Neuronal stem cell (in vitro differentiated cells): ENCODE results near the gene HPCAL1.

Source experiments
- DNase-seq: peaks from one replicate; pipeline ENCODE4 v3.0.0-alpha.2; 2013; ENCODE audit warnings: low spot score
- H2AFZ ChIP-seq: one replicate; pipeline ENCODE4 v1.6.1; 2013; ENCODE audit warnings: mild to moderate bottlenecking, low read length, inconsistent platforms
- H2AK5ac ChIP-seq: 2 replicates; pipeline ENCODE4 v1.6.1; 2013; ENCODE audit warnings: low read depth, mild to moderate bottlenecking, inconsistent platforms, low read length, moderate library complexity, mixed read lengths
- H2BK120ac ChIP-seq: 2 replicates; pipeline ENCODE4 v1.6.1; 2013; ENCODE audit warnings: low read depth, mild to moderate bottlenecking, inconsistent platforms, low read length, moderate library complexity, mixed read lengths
- H2BK12ac ChIP-seq: one replicate; pipeline ENCODE4 v1.6.1; 2013; ENCODE audit warnings: low read length, inconsistent platforms
- H2BK15ac ChIP-seq: 2 replicates; pipeline ENCODE4 v1.6.1; 2013; ENCODE audit warnings: mild to moderate bottlenecking, low read length, inconsistent platforms, mixed read lengths
- H2BK5ac ChIP-seq: one replicate; pipeline ENCODE4 v1.6.1; 2013; ENCODE audit warnings: inconsistent platforms, mild to moderate bottlenecking, low read length, moderate library complexity
- H3K14ac ChIP-seq: one replicate; pipeline ENCODE4 v1.6.1; 2013; ENCODE audit warnings: low read length, inconsistent platforms
- H3K18ac ChIP-seq: 2 replicates; pipeline ENCODE4 v1.6.1; 2013; ENCODE audit warnings: low read length, inconsistent platforms
- H3K23ac ChIP-seq: 2 replicates; pipeline ENCODE4 v1.6.1; 2013; ENCODE audit warnings: low read depth, mild to moderate bottlenecking, mixed read lengths, low read length, inconsistent platforms; ENCODE audit not compliant: poor library complexity
- H3K27ac ChIP-seq: replicated peaks from 3 replicates; pipeline ENCODE4 v1.5.1; 2013; ENCODE audit warnings: low read length, inconsistent platforms
- H3K27me3 ChIP-seq, 3 experiments: 2 replicates each; pipeline ENCODE4 v1.6.1; 2013; ENCODE audit warnings: low read length in 3 of 3, mild to moderate bottlenecking in 2 of 3, inconsistent platforms in 1 of 3, low read depth in 1 of 3, mixed read lengths in 1 of 3, moderate library complexity in 1 of 3; ENCODE audit not compliant: control insufficient read depth in 3 of 3, insufficient read depth in 3 of 3
- H3K36me3 ChIP-seq, 2 donors: replicated peaks in 1 of 2; 2 replicates each; pipeline ENCODE4 v1.6.1; 2013; ENCODE audit warnings: low read length in 2 of 2; ENCODE audit not compliant: control insufficient read depth in 2 of 2, insufficient read depth in 2 of 2
- H3K4ac ChIP-seq: 2 replicates; pipeline ENCODE4 v1.6.1; 2013; ENCODE audit warnings: inconsistent platforms, mild to moderate bottlenecking, low read length, moderate library complexity
- H3K4me1 ChIP-seq, 2 donors: 1 replicate in 1 of 2; 2 replicates in 1 of 2; pipeline ENCODE4 v1.6.1; 2013; ENCODE audit warnings: low read length in 2 of 2, low read depth in 1 of 2; ENCODE audit not compliant: control insufficient read depth in 2 of 2, insufficient read depth in 1 of 2
- H3K4me2 ChIP-seq: one replicate; pipeline ENCODE4 v1.6.1; 2013; ENCODE audit warnings: mild to moderate bottlenecking, low read length, inconsistent platforms; ENCODE audit not compliant: insufficient read depth, poor library complexity, severe bottlenecking
- H3K4me3 ChIP-seq, 2 donors: 2 replicates each; pipeline ENCODE4 v1.5.1; 2013; ENCODE audit warnings: low read length in 2 of 2, mild to moderate bottlenecking in 2 of 2, inconsistent platforms in 1 of 2, moderate library complexity in 1 of 2
- H3K79me1 ChIP-seq: one replicate; pipeline ENCODE4 v1.6.1; 2013; ENCODE audit warnings: low read depth, mild to moderate bottlenecking, inconsistent platforms, low read length, moderate library complexity
- H3K9ac ChIP-seq: one replicate; pipeline ENCODE4 v1.6.1; 2013; ENCODE audit warnings: mild to moderate bottlenecking, low read depth, low read length, inconsistent platforms; ENCODE audit not compliant: poor library complexity
- H3K9me3 ChIP-seq, 2 donors: replicated peaks in 1 of 2; 2 replicates each; pipeline versions ENCODE3 to v1.6.1; 2013; ENCODE audit warnings: low read length in 2 of 2, mild to moderate bottlenecking in 2 of 2, inconsistent platforms in 1 of 2, low read depth in 1 of 2, mixed read lengths in 1 of 2, moderate library complexity in 1 of 2; ENCODE audit not compliant: control insufficient read depth in 2 of 2, insufficient read depth in 1 of 2
- H4K8ac ChIP-seq: one replicate; pipeline ENCODE4 v1.6.1; 2013; ENCODE audit warnings: low read depth, mild to moderate bottlenecking, inconsistent platforms, low read length, moderate library complexity
- H4K91ac ChIP-seq: one replicate; pipeline ENCODE4 v1.6.1; 2013; ENCODE audit warnings: low read length, low read depth, mild to moderate bottlenecking, inconsistent platforms; ENCODE audit not compliant: poor library complexity
- WGBS, 2 donors: extraction: QIAGEN DNeasy Blood & Tissue Kit; methylation state at CpG; one replicate each; pipeline ENCODE4 v1.1.7; 2013; ENCODE audit warnings: missing lambda C conversion rate in 2 of 2, mixed read lengths in 1 of 2; ENCODE audit not compliant: insufficient read length in 2 of 2, insufficient replicate concordance in 1 of 2; ENCODE audit errors: extremely low coverage in 2 of 2; 5-methylcytosine and 5-hydroxymethylcytosine counted together

Gene HPCAL1

DNA sequence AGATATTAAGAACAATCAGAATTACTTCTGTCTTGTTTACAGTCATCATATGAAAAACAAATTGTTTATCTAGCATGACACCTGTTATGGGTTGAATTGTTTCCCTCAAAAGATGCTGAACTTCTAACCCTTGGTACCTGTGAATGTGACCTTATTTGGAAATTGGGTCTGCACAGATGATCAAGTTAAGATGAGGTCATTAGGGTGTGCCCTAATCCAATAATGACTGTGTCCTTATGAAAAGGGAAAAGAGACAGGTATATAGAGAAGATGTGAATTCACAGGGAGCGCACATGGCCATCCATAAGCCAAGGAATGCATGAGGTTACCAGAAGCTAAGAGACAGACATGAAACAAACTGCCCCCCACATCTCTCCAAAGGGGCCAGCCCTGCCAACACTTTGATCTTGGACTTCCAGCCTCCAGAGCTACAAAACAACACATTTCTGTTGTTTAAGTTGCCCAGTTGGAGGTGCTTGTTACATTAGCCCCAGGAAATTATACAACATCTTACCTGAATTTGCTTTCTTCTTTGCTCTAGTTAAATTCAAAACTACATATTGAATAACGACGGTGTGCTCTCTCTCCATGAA lies 2.3 kb upstream of the HPCAL1 start:
- Histone ChIP-seq H3K14ac (no peak overlapping the region), H3K4me2 (no peak overlapping the region), H3K27ac (no peak overlapping the region), H3K23ac (no peak overlapping the region), H3K9ac (no peak overlapping the region), H3K79me1 (peaks cover 3% of the 10 kb centered on the region), H2BK5ac (no peak overlapping the region), H2AFZ (no peak overlapping the region), H3K4me3 (no peak overlapping the region), H2BK120ac (no peak overlapping the region), H2BK15ac (no peak overlapping the region), H2BK12ac (no peak overlapping the region), H4K8ac (no peak overlapping the region), H3K4me1 (peaks cover 14 to 18% of the 10 kb centered on the region in 2 donors), H3K27me3 (peaks cover 13 to 25% (median 16%) of the 10 kb centered on the region in 3 experiments), H3K36me3 (no peaks in the 10 kb centered on the region), H3K4ac (no peak overlapping the region), H2AK5ac (no peak overlapping the region), H3K9me3 (peaks cover 0 to 2% of the 10 kb centered on the region in 2 donors), H3K18ac (no peak overlapping the region), H4K91ac (no peak overlapping the region)
- WGBS, 2 donors: no CpG with 5 or more reads among the region's 3 CpGs
- no peak for DNase-seq

GRCh38 chr2:10300997-10301940 lies 1.4 kb upstream of the HPCAL1 start:
- Histone ChIP-seq H3K23ac (no peak overlapping the region), H4K91ac (no peak overlapping the region), H2AFZ (peak overlapping the region; percentile 77), H2BK5ac (no peak overlapping the region), H3K4ac (no peak overlapping the region), H3K36me3 (no peaks in the 10 kb centered on the region), H3K79me1 (peaks cover 3% of the 10 kb centered on the region), H3K9me3 (peaks cover 0 to 2% of the 10 kb centered on the region in 2 donors), H3K18ac (peak overlapping the region; percentile 87), H3K4me2 (no peak overlapping the region), H3K14ac (no peak overlapping the region), H2BK15ac (peak overlapping the region; percentile 32), H3K27ac (no peak overlapping the region), H3K4me1 (peaks cover 14 to 18% of the 10 kb centered on the region in 2 donors), H3K27me3 (peaks cover 13 to 33% (median 16%) of the 10 kb centered on the region in 3 experiments), H2AK5ac (peak overlapping the region; percentile 81), H4K8ac (no peak overlapping the region), H3K4me3 (peak overlapping the region in 1 of 2 donors; percentile 38), H3K9ac (no peak overlapping the region), H2BK120ac (no peak overlapping the region), H2BK12ac (no peak overlapping the region)
- DNase-seq: no peak
- no CpG with 5 or more reads among the region's 22 CpGs for WGBS, 2 donors

- H3K9me3 ChIP-seq: peaks cover 0 to 2% of the 10 kb centered on the region in 2 donors
- H4K91ac ChIP-seq: peak overlapping the region; percentile 100
- peak overlapping the region; percentile 53 for H3K27ac ChIP-seq
- H3K14ac ChIP-seq: no peak overlapping the region
- H3K23ac ChIP-seq: peak overlapping the region; percentile 43
- peak overlapping the region; percentile 94 for H2AK5ac ChIP-seq
- H2AFZ ChIP-seq: peak overlapping the region; percentile 77
- no CpG with 5 or more reads among the region's 29 CpGs for WGBS, 2 donors
- H3K36me3 ChIP-seq: no peaks in the 10 kb centered on the region
- DNase-seq: no peak
- H3K9ac ChIP-seq: peak overlapping the region; percentile 82
- H3K4me2 ChIP-seq: peak overlapping the region; percentile 51
- peak overlapping the region; percentile 32 for H2BK15ac ChIP-seq
- H3K18ac ChIP-seq: peak overlapping the region; percentile 96
- peak overlapping the region; percentile 38 to 73 for H3K4me3 ChIP-seq
- peak overlapping the region; percentile 98 for H4K8ac ChIP-seq
- H2BK120ac ChIP-seq: peak overlapping the region; percentile 89
- peaks cover 13 to 34% (median 16%) of the 10 kb centered on the region in 3 experiments for H3K27me3 ChIP-seq
- no peak overlapping the region for H3K4ac ChIP-seq
- H3K4me1 ChIP-seq: peaks cover 14 to 18% of the 10 kb centered on the region in 2 donors
- H3K79me1 ChIP-seq: peaks cover 3% of the 10 kb centered on the region
- no peak overlapping the region for H2BK12ac ChIP-seq
- no peak overlapping the region for H2BK5ac ChIP-seq
These were observed 694 bp upstream of the HPCAL1 start for GRCh38 chr2:10301941-10302478.
